Midbrain (tissue), 1 donor: ENCODE measurements around the gene ITPA.

ENCODE experiments used
- DNase-seq: peaks from one replicate; lab custom pipeline; 2025; lab: John Stamatoyannopoulos, UW

ITPA gene

GRCh38 chr20:3227936-3228749 lies 18.8 kb downstream of the ITPA start:
- DNase-seq: no peak

GRCh38 chr20:3228750-3229032 lies 19.4 kb downstream of the ITPA start:
- no peak for DNase-seq

- no peak for DNase-seq
Measured at GRCh38 chr20:3229158-3229557, 19.9 kb downstream of the ITPA start.

GRCh38 chr20:3229798-3230197 lies 20.5 kb downstream of the ITPA start:
- DNase-seq: no peak

DNA sequence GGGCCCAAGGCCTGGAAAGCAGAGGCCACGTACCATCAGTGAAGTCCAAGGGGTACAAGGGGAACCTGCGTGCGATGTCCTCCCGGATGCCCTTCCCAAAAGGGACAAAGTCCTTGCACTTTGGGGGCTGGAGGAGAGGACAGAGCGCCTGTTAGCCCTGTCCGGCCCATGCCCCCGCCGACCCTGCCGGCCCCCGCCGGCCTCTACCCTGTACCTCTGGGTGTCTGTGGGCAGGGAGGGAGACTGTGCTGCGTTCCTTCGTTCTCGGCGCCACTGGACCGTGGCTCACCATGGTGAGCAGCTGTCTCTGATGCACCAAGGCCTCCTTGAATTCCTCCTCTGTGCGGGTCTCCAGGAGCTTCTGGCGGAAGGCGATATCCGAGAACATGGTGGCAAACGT lies 21.8 kb downstream of the ITPA start:
- no peak for DNase-seq

GRCh38 chr20:3231889-3232588 lies 22.7 kb downstream of the ITPA start:
- DNase-seq: no peak

GRCh38 chr20:3233131-3233990 lies 24.1 kb downstream of the ITPA start:
- DNase-seq: no peak

DNA sequence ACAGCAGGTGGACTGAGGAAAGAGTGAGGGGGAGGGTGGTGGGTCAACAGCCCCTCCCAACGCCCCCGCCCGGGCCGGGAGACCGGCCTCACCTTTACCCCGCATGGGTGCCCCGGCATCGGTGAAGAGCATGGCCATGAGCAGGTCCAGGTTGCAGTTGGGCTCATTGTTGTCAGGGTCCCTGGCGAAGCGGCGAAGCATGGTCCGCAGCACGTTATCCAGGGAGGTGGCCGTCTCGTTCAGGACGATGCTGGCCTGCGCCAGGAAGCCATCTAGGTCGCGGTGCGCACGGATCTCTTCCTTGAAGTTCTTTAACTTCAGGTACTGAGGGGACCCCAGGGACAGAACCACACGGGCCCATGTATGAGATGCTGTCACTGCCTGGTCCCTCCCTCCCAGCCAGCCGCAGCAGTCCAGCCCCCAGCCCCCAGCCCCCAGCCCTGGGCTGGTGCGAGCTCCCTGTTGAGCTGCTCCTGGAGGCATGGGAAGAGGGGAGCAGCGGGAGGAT lies 24.7 kb downstream of the ITPA start:
- no peak for DNase-seq

DNA sequence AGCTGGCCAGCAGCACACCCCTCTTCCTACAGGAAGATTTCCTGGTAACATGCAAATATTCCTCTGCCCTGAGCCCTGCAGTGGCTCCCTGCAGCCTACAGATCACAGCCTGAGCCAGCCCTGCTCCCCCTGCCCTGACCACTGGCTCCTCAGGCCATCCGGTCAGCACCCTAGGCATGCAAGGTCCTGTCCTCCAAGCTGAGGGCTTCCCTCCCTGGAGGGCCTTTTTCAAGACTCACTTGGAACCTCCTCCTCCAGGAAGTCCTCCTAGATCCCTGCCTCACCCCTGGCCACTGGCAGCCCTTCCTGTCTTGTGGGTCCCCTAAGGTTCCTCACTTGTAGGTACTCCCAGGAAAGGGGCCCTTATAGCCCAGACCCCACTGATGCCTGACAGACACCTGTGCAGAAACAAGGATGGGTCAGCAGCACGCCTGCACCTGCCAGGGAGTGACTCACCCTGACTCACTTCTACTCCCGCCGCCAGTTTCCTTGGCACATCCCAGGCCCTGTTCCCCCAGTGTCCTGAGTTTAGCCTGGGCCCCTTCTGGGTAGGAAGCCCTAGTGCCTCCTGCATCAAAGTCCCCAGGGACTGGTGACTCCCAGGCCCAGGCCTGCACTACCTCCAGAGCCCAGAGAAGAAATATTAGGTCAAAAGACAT lies 26.5 kb downstream of the ITPA start:
- DNase-seq: no peak

- no peak for DNase-seq
Measured at GRCh38 chr20:3237011-3237957, 28.0 kb downstream of the ITPA start.

DNA sequence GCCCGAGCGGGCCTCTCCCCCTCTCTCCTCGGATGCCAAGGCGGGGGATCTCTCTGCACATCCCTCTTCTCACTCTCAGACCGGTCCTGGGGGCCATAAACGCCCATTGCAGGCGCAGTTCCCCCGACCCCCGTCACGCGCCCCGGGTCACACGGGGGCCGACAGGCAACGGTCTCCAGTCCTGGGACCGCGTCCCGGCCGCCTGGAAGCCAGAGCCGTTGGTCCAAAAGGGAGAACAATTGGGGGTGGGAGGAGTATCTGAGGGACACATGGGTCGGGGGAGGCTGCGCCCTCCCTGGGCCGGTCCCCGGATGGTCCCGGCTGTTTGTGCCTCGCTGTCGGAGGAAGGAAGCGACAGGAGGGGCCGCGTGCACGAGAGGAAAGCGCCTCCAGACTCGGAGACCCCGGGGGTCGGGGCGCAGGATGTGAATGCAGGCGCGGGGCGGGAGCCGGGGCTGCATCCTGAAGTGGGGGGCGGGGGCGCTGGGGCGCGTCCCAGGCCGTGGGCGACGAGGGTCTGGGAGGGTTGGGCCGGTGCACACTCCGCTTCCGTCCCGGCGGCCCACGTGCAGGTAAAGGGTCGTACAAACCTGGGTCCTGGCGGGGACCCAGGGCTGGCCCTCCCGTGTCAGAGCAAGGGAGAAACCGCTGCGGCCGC lies 28.8 kb downstream of the ITPA start:
- no peak for DNase-seq

DNA sequence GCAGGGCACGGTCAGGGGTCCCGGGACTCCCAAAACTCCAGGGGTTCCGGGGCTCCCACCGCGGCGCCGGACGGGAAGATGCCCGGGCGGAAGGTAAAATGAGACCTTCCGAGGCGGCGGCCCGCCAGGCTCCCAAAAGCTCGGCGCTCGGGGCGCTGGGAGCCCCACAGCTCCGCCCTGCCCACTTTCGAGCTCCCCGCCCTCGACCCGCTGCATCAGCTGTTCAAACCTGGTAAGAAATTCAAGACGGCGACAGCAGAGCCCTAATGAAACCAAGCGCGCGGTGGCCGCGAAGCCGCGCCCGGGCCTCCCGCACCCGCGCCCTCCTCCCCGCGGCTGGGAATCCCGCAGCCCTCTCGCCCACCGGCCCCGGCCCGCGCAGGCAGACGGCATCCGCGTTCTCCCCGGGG lies 29.3 kb downstream of the ITPA start:
- no peak for DNase-seq

DNA sequence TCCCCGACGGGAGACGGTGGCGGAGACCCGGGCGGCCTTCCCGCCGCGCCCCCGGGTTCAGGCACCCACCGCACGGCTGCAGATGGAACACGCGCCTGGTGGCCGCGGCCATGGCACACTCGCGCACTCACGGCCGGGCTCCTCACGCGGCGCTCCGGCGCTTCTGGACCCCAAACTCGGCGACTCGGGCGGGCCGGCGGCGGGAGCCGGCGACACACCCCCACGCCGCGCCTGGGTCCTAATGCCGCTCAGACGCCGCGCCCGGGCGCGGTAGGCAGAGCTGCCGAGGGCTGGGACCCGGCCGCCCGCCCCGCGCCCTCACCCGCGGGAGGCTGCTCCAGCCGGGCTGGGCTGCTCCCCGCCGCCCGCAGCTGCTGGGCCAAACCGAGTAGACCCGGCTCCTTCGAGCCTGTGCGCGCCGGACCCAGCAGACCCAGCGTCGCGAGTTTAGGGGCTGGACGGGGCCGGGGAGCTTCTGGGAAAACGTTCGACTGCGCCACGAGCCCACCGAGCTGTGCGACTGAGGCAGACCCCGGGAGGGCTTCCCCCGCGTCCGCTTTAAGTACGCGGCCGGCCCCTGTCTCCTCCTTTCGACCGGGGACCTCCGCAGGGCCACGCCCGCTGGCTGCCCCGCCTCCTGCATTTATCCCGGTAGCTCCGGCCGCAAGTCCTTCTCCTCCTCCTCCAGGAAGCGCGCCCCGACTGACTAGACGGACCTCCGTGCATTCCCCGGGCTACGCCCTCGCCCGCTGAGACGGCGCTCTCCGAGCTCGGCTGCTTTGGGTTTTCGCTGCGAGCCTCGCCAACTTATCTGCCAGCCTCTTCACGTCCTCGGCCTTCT lies 29.9 kb downstream of the ITPA start, which contains the start of gene SLC4A11:
SLC4A11 (minus strand) TSS at position 165 of the 841 bp plus-strand sequence; CDS start at position 112, 53 bp downstream.
- DNase-seq: no peak

- no peak for DNase-seq
Measured at GRCh38 chr20:3239867-3240775, 30.8 kb downstream of the ITPA start.

DNA sequence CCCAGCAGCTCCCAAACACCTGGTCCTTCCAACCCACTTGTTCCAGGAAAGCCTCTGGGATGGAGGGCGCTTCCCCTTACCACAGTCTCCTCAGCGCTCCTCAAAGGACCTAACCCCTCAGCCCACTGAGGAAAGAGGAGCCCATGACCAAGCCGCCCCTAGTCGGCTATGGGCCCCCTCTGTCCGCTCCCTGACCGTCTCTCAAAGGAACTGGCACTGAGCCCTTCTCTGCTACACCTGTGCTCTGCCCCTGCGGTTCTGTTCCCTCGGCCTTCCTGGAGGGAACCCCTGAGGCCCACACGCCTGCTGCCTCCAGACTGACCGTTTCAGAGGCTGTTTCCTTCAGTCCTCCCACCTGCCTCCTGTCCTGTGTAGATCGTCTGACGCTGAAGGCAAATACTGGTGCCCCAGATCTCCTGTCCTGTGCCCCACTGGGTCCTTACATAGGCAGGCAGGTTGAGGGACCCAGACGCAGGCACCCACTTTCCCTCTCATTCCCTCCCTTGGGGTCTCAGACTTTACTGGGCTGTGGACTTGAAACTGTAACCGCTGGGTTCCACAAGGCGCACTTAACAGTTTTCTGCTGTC lies 31.6 kb downstream of the ITPA start:
- DNase-seq: no peak

GRCh38 chr20:3242172-3242692 lies 32.9 kb downstream of the ITPA start:
- no peak for DNase-seq

DNA sequence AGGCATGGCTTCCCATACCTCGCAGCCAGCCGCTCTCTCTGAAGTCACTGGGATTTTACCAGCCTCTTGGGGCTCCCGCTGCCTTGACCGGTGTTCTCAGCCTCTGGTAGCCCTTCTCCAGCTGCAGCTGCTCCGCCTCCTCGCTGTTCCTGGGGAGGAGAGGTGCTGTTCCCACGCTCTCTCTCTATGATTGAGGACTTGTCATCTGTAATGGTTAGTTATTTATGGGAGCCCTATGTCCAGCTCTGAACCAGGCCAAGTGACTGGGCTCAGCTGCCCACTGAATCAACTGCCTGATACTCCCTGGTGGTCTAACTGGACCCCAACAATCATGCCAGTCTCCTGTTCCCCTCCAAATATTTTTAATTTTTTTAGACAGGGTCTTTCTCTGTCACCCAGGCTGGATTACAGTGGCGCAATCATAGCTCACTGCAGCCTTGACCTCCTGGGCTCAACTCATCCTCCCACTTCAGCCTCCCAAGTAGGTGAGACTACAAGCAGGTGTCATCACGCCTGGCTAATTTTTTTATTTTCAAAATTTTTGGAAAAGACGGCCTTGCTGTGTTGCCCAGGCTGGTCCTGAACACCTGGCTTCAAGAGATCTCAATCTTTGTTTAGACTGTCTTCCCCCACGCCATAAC lies 34.5 kb downstream of the ITPA start:
- no peak for DNase-seq
